ENCODE measurements around the gene IFNA14. TPM values are rescaled to one million over a fixed set of nuclear protein-coding genes. Genes with fewer than 3 reads are reported as not detected.
"Not testable (repeated sequence)": the region's sequence is repeated elsewhere in the genome, so short reads cannot be mapped to it uniquely, and the experiment has no call there.

The IFNA14 gene
- total RNA-seq, 1 experiment from 2014 or later = not detected

DNA sequence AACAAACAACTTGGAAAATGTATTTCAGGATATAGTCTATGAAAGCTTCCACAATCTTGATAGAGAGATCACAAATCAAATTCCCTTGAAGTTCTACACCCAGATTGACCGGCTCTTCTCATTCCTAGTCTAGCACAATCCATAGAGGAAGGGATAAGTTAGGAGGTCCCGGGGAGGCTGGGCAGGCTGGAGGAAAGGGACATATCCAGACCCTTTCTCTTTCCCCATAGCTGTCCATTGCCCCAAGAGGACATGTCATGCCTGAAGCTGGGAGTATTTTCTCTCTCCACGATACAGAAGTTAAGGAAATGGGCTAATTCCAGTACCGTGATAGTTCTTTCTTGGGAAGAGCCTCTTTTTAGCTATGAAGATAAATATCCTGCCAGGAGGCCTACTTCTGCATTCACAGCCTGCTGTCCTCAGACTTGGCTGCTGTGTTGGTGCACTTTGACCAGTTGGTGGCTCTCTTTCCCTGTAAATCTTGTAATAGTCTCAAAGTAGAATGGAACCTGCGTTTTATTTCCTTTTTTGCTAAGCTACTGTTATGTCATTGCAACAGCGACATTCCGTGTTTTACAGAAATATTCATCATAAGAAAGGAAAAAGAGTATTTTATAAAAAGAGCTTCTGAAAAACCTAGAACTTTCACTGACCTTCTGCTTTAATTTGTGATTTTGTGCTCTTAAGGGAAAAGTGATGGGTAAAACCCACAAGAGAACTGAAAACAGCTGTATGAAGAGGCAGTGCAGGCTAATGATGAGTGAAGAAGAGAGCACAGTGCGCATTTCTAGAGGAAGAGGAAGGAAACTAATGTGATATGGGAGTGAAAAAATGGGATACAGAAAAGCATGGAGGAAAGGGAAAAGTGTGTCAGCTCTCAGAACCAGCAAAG lies 4.1 kb downstream of the IFNA14 start:
- H3K9me2 ChIP-seq (ENCODE audit: insufficient read depth); H3F3A ChIP-seq (ENCODE audit: insufficient read depth, low read depth); H3K36me3 ChIP-seq (ENCODE audit: low read depth); H3K4me3 ChIP-seq; H3K27me3 ChIP-seq (ENCODE audit: insufficient read depth, low read depth); BruUV-seq (replicated peaks); H3K9me3 ChIP-seq (ENCODE audit: insufficient read depth, low read depth); H2AFZ ChIP-seq; H3K4me1 ChIP-seq (replicated peaks; ENCODE audit: insufficient read depth); H3K79me2 ChIP-seq (ENCODE audit: low read depth); H4K20me1 ChIP-seq (ENCODE audit: insufficient read depth); H3K27ac ChIP-seq: not testable (repeated sequence)
- POLR2A ChIA-PET (ENCODE audit: unreplicated experiment) = interaction anchor here (0.6 kb wide), 1 partner anchor 276 kb away, joined by 7 read pairs; no protein-coding TSS in a partner anchor
- DNase-seq = peak; percentile 9 to 49
- CTCF ChIA-PET = interaction anchor here (0.5 to 1.2 kb wide), 7 partner anchors 61 to 772 kb away, joined by 3 to 15 read pairs (median 4); no protein-coding TSS in a partner anchor
- peak overlapping the region; percentile 51 for H3K4me2 ChIP-seq
- TF ChIP-seq, protein P1, sequence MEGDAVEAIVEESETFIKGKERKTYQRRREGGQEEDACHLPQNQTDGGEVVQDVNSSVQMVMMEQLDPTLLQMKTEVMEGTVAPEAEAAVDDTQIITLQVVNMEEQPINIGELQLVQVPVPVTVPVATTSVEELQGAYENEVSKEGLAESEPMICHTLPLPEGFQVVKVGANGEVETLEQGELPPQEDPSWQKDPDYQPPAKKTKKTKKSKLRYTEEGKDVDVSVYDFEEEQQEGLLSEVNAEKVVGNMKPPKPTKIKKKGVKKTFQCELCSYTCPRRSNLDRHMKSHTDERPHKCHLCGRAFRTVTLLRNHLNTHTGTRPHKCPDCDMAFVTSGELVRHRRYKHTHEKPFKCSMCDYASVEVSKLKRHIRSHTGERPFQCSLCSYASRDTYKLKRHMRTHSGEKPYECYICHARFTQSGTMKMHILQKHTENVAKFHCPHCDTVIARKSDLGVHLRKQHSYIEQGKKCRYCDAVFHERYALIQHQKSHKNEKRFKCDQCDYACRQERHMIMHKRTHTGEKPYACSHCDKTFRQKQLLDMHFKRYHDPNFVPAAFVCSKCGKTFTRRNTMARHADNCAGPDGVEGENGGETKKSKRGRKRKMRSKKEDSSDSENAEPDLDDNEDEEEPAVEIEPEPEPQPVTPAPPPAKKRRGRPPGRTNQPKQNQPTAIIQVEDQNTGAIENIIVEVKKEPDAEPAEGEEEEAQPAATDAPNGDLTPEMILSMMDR (conservative IDR thresholded peaks at IDR 0.05) = peak; percentile 50; the same call in 1 of the 2 replicates
- intact Hi-C loops (cut with micrococcal nuclease; ENCODE audit: unreplicated experiment) = loop anchor here (10.0 kb wide), 1 partner anchor 1219 kb away; no protein-coding TSS in a partner anchor

DNA sequence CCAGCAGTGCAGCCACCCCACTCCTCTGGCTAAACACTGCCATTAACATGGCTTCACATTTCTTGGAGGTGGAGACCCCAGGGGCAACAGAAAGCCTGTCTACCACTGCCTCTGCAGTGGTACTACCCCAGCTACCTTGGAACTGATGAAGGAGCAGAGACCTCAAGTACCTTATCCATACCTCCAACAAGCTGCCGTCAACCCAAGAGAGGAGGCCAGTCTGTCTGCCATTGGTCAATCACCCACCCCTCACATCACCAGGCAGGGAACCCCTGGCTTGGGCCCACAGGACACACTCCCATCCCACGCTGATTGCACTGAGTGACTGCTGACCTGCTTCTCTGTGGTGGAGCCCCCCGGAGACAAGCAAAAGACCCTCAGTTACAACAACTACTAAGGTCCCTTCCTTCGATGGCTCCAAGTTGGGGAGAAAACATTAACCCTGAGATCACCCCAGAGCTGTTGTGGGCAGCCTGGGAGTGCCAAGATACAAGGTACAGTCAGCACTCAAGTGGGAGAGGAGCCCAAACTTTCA lies 5.6 kb downstream of the IFNA14 start:
- Histone ChIP-seq H3K9me3 (ENCODE audit: insufficient read depth, low read depth) (no peaks in the 10 kb centered on the region), H4K20me1 (ENCODE audit: insufficient read depth) (no peaks in the 10 kb centered on the region), H3K4me3 (no peak overlapping the region), H3K4me2 (no peak overlapping the region), H3K27me3 (ENCODE audit: insufficient read depth, low read depth) (no peaks in the 10 kb centered on the region), H3K27ac (no peak overlapping the region), H3F3A (ENCODE audit: insufficient read depth, low read depth) (no peaks in the 10 kb centered on the region), H2AFZ (no peak overlapping the region), H3K79me2 (ENCODE audit: low read depth) (no peaks in the 10 kb centered on the region), H3K4me1 (replicated peaks; ENCODE audit: insufficient read depth) (no peaks in the 10 kb centered on the region), H3K9me2 (ENCODE audit: insufficient read depth) (no peaks in the 10 kb centered on the region), H3K36me3 (ENCODE audit: low read depth) (no peaks in the 10 kb centered on the region)
- ChIA-PET POLR2A (ENCODE audit: unreplicated experiment) (no interaction called here), CTCF (interaction anchor here (0.6 kb wide), 1 partner anchor 1217 kb away, joined by 3 read pairs; no protein-coding TSS in a partner anchor)
- TF ChIP-seq EZH2 (IDR thresholded peaks at IDR 0.05; ENCODE audit: low read depth) = no peak
- TF ChIP-seq, protein P1 (conservative IDR thresholded peaks at IDR 0.05) = no peak
- BruUV-seq (replicated peaks) = no TSS peak
- DNase-seq = no peak
- intact Hi-C loops (cut with micrococcal nuclease; ENCODE audit: unreplicated experiment) = loop anchor here (10.0 kb wide), 1 partner anchor 1221 kb away; no protein-coding TSS in a partner anchor

DNA sequence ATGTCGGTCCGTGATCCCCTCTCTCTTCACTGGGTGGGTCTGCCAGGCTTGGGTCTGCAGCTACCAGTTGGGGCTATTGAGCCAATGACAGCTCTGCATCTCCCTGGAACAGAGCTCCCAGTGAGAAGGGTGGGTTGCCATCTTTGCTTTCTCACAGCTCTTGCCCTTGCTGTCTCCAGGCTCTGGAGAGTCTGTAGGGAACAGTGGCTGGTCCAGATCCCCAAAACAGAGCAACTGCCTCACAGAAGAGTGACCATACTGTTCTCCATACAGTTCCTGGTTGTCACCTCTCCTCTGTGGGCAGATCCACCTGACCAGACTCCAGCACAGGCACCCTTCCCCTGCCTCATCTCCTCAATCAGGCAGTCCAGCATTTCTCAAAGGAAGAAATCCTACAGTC lies 6.5 kb downstream of the IFNA14 start:
- no peaks in the 10 kb centered on the region for H3K36me3 ChIP-seq (ENCODE audit: low read depth)
- no peak overlapping the region for H3K4me3 ChIP-seq
- DNase-seq = no peak
- H3K27me3 ChIP-seq (ENCODE audit: insufficient read depth, low read depth) = no peaks in the 10 kb centered on the region
- H4K20me1 ChIP-seq (ENCODE audit: insufficient read depth) = no peaks in the 10 kb centered on the region
- H3K9me2 ChIP-seq (ENCODE audit: insufficient read depth) = no peaks in the 10 kb centered on the region
- CTCF ChIA-PET = no interaction called here
- intact Hi-C loops (cut with micrococcal nuclease; ENCODE audit: unreplicated experiment) = loop anchor here (10.0 kb wide), 1 partner anchor 1222 kb away; no protein-coding TSS in a partner anchor
- no peak for TF ChIP-seq EZH2 (IDR thresholded peaks at IDR 0.05; ENCODE audit: low read depth)
- TF ChIP-seq, protein P1 (conservative IDR thresholded peaks at IDR 0.05) = no peak
- no peaks in the 10 kb centered on the region for H3K79me2 ChIP-seq (ENCODE audit: low read depth)
- H2AFZ ChIP-seq = no peak overlapping the region
- no peaks in the 10 kb centered on the region for H3K9me3 ChIP-seq (ENCODE audit: insufficient read depth, low read depth)
- no peaks in the 10 kb centered on the region for H3F3A ChIP-seq (ENCODE audit: insufficient read depth, low read depth)
- no peaks in the 10 kb centered on the region for H3K4me1 ChIP-seq (replicated peaks; ENCODE audit: insufficient read depth)
- POLR2A ChIA-PET (ENCODE audit: unreplicated experiment) = no interaction called here
- H3K4me2 ChIP-seq = no peak overlapping the region
- H3K27ac ChIP-seq = no peak overlapping the region
- BruUV-seq (replicated peaks) = no TSS peak

All from PC-9 (cell line).